Endometrial microvascular endothelial cells (primary cell): ENCODE data around the gene RHBDD2. TPM values are rescaled to one million over a fixed set of nuclear protein-coding genes. Genes with fewer than 3 reads are reported as not detected.
"Not testable (repeated sequence)": the region's sequence is repeated elsewhere in the genome, so short reads cannot be mapped to it uniquely, and the experiment has no call there.

ENCODE experiments used
- in situ Hi-C: cut with HindIII; loops from 2 replicates; pipeline ENCODE4 v1.10.0; 2017; ENCODE audit warnings: low sequenced_read_pairs, low pct_unique_long_range_greater_than_20kb; ENCODE audit errors: inconsistent ontology term
- total RNA-seq: library from RNA; depleted of rRNA; stranded (reverse); fragments of >200 nt; gene quantifications from one replicate; pipeline ENCODE4 v1.2.3, GENCODE V29; 2015; ENCODE audit errors: inconsistent ontology term

RHBDD2 gene
- total RNA-seq, 1 donor from 2014 or later = 30.4 TPM

- in situ Hi-C loops = no loop called here
Measured at GRCh38 chr7:75884476-75884875, 5.6 kb downstream of the RHBDD2 start.

DNA sequence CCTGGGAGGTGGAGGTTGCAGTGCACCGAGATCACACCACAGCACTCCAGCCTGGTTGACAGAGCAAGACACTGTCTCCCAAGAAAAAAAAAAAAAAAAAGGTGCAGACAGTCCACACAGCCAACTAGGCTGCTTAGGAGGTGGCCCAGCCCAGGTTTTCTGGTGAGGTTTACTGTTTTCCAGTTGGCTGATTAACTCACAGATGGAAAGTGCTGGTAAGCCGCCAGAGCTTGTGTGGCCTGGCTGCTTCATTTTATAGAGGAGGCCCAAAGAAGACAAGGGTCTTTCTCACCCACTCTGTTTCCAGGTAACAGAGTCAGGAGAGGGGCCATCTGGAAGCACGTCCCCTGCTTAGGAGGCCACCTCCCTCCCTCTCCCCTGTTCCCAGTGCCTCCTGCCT is 6.2 kb downstream of the RHBDD2 start:
- in situ Hi-C loops = no loop called here

DNA sequence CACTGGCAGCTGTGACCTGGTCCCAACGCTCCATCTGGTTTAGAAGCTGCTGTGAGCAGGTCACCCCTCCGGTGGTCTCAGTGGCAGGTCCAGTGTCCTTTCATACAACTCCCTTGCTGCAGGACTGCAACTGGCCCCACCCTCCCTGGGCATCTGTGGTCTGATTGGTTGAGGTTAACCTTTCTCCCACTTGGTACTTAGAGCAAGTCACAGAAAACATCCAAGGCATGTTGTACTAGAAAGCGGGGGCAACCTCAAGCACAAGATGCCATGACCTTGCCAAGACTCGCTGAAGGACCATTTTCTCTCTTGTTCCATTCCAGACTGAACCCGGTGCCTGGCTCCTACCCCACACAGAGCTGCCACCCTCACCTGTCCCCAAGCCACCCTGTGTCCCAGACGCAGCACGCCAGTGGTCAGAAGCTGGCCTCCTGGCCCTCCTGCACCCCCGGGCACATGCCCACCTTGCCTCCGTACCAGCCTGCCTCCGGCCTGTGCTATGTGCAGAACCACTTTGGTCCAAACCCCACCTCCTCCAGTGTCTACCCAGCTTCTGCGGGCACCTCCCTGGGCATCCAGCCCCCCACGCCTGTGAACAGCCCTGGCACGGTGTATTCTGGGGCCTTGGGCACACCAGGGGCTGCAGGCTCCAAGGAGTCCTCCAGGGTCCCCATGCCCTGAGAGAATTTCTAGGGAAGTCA is 9.0 kb downstream of the RHBDD2 start:
- in situ Hi-C loops = no loop called here

DNA sequence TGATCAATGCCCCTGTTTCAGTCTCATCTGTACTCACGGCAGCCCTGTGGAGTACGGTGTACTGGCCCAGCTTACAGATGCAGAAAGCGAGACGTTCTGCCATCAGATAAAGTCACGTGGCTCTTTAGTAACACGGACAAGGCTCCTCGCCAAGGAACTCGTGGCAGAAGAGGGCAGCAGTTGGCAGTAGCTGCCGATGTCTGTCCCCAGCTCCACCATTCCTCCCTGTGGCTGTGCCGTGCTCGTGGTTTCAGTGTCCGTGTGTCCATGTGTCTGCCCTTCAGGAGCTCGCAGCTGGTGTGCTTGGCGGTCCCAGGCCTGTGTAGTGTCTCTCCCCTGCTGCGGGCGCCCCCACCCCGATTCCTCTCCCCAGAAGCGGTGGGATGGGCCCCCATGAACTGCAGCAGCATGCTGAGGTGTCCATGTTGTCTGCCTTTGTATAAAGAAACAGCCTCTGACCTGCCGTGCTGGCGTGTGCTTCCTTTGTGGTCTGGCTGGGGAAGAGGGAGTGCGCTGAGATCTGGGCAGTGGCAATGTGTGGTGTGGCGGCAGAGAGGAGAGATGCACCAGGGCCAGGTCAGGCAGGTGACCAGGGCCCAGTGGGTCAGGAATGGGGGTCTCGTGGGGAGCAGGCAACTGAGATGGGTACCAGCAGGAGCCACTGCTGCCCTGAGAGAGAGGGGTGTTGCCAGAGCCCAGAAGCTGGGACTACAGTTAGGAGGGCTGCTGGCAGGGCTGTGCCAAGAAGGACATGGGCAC is 9.8 kb downstream of the RHBDD2 start:
- in situ Hi-C loops = no loop called here

- in situ Hi-C loops = no loop called here
Measured at GRCh38 chr7:75889223-75889825, 10.5 kb downstream of the RHBDD2 start.

GRCh38 chr7:75889826-75890225 is 11.0 kb downstream of the RHBDD2 start:
- in situ Hi-C loops = no loop called here

DNA sequence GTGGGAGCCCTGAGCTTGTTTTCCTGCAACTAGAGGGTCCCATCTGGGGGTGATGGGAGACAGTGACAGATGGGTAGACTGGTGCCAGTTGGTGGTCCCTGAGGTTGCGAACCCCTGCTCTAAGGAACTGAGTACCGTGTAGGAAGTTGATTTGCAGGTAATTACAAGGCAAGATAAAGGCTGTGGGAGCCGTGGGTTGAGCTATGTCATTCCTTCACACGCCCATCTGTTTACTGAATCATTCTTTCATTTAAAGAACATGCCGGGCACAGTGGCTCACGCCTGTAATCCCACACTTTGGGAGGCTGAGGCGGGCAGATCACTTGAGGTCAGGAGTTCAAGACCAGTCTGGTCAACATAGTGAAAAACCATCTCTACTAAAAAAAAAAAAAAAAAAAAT is 12.4 kb downstream of the RHBDD2 start:
- in situ Hi-C loops = not testable (repeated sequence)

DNA sequence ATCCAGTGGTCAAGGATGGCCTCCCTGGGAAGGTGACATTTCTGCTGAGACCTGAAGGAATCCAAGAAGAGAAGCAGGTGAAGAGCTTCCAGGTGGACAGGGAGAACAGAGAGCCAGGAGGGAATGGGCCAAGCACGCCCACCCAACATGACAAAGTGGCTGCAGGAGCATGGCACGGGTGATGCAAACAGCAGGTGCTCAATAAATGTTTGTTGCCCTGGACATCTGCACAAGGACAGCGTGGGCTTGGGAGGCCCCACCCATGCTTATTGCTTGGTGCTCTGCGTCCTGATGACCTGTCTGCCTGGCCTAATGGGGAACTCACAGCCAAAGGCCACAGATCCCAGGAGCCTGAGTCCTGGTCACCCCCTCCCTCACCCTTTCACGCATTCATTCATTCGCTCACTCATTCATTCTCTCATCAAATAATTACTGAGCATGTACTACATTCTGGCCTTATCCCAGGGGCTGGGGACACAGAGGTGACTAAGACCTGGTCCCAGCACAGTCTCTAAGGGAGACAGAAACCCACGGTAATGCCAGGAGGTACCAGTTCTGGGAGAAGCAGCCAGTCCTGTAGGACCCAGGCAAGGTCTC is 13.1 kb downstream of the RHBDD2 start:
- in situ Hi-C loops = no loop called here

GRCh38 chr7:75892634-75893272 is 13.9 kb downstream of the RHBDD2 start:
- in situ Hi-C loops = no loop called here

DNA sequence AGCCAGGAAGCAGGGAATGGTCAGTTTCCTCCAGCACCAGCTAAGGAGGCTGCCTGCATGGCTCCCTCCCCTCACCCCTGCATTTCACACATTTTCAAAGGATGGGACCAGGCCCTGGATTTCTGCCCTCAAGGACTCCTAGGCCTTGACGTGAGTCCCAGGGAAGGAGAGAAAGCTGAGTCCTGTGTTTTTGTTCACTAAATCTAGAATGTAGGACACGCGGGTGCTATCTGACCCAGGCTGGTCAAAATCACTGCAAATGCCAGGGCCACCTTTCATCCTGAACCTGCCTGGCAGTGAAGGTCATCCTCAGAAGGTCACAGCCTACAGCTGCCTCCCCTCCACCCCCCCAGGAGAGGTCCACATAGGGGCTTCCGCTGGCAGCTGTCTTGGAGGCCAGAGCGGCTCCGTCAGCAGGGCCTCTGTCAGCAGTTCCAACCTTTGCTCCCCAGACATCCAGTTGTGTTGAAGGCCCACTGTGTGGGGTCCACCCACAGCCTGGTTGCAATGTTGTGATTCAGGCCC is 18.0 kb downstream of the RHBDD2 start:
- in situ Hi-C loops = no loop called here

GRCh38 chr7:75900617-75901315 is 21.9 kb downstream of the RHBDD2 start:
- in situ Hi-C loops = no loop called here

DNA sequence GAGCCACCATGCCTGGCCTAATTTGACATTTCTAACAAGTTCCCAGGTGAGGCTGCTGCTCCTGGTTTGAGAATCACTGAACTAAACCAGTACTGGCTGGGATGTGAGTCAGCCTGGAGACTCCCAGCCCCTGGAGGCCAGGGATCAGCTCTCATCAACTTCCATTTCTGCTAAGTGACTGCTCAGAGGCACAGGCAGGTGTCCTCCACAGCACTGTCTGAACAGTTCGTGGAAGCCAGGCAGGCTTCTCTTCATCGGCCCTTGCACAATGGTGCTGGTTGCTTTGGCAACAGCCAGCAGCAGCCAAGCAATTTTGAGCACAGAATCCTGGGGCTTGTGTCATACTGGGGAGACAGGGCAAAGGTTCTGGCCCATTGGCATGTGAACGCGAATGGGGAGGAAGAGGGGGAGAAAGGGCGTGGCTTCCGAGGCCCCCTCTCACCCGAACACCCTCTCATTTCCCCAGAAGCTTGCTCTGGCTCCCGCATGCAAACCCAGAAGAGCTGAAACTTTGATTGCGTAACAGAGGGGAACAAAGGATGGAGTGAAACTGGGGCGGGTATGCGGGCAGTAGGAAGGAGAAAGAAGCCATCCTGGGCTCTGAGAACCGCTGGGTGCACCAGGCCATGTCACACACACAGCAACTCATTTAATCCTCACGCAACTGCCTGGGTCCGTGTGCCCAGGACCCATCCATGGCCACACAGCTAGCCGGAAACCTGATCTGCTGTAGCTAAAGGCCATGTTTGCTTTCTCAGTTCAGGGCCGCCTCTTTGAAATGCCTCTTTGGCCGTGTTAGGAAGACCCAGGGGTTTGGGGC is 27.2 kb downstream of the RHBDD2 start:
- in situ Hi-C loops = no loop called here

GRCh38 chr7:75906991-75907667 is 28.3 kb downstream of the RHBDD2 start:
- in situ Hi-C loops = no loop called here

DNA sequence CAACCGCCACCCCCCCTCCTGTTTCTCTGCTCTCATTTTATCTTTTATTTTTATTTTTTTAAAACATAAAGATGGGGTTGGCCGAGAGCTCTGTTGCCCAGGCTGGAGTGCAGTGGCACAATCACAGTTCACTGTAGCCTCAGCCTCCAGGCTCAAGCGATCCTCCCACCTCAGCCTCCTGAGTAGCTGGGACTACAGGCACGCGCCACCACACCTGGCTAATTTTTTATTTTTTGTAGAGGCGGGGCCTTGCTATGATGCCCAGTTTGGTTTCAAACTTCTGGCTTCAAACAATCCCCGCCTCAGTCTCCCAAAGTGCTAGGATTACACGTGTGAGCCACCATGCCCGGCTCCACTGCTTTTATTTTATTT is 28.8 kb downstream of the RHBDD2 start:
- in situ Hi-C loops = not testable (repeated sequence)

DNA sequence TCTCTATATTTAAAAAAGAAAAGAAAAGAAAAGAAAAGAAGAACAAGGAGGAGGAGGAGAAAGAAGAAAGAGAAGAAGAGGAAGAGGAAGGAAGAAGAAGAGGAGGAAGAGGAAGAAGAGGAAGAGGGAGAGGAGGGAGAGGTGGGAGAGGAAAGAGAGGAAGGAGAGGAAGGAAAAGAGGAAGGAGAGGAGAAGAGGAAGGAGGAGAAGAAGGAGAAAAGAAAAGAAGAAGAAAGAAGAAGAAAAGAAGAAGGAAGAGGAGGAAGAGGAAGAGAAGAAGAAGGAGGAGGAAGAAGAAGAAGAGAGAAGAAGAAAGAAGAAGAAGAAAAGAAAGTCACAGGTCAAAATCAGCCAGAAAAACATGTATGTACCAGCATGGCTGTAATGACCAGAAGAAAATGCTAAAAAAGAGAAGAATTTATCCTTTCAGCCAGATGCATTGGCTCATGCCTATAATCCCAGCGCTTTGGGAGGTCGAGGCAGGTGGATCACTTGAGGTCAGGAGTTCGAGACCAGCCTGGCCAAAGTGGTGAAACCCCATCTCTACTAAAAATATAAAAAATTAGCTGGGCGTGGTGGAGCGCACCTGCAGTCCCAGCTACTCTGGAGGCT is 30.8 kb downstream of the RHBDD2 start:
- in situ Hi-C loops = no loop called here

DNA sequence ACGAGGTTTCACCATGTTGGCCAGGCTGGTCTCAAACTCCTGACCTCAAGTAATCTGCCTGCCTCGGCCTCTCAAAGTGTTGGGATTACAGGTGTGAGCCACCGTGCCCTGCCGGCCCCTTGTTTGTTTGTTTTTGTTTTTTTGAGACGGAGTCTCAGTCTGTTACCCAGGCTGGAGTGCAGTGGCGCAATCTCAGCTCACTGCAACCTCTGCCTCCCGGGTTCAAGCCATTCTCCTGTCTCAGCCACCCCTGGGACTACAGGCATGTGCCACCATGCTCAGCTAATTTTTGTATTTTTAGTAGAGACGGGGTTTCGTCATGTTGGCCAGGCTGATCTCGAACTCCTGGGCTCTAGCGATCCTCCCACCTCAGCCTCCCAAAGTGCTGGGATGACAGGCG is 32.4 kb downstream of the RHBDD2 start:
- in situ Hi-C loops = not testable (repeated sequence)

DNA sequence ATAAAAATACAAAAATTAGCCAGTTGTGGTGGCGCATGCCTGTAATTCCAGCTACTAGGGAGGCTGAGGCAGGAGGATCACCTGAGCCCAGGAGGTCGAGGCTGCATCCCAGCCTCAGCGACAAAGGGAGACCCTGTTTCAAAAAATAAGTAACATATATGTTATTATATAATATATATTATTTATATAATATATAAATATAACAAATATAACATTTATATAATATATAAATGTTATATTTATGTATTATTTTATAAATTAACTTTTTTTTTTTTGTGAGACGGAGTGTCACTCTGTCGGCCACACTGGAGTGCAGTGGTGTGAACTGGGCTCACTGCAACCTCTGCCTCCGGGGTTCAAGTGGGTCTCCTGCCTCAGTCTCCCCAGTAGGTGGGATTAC is 34.6 kb downstream of the RHBDD2 start:
- in situ Hi-C loops = no loop called here
